Measurements from ENCODE around the gene PODN.

PODN gene

GRCh38 chr1:53076721-53077598 is 14.9 kb downstream of the PODN start:
- H3K27me3 Mint-ChIP-seq = no peaks in the 10 kb centered on the region
- H3K4me1 Mint-ChIP-seq = no peaks in the 10 kb centered on the region
- no peak for ATAC-seq
- H3K9me3 Mint-ChIP-seq = no peaks in the 10 kb centered on the region
- no peak for DNase-seq
- no peak overlapping the region for H3K27ac Mint-ChIP-seq
- no peak overlapping the region for H3K4me3 Mint-ChIP-seq

- no peaks in the 10 kb centered on the region for H3K4me1 Mint-ChIP-seq
- no peak overlapping the region for H3K4me3 Mint-ChIP-seq
Observed at GRCh38 chr1:53077599-53077965, 15.6 kb downstream of the PODN start.

GRCh38 chr1:53078333-53079101 is 16.5 kb downstream of the PODN start:
- H3K27ac Mint-ChIP-seq = no peak overlapping the region
- H3K27me3 Mint-ChIP-seq = no peaks in the 10 kb centered on the region
- H3K4me1 Mint-ChIP-seq = no peaks in the 10 kb centered on the region
- H3K9me3 Mint-ChIP-seq = no peaks in the 10 kb centered on the region
- DNase-seq (no peak), ATAC-seq (peak; percentile 19)
- no peak overlapping the region for H3K4me3 Mint-ChIP-seq

More at GRCh38 chr1:53077599-53077965, 15.6 kb downstream of the PODN start:
- ATAC-seq (no peak), DNase-seq (no peak)
- no peak overlapping the region for H3K27ac Mint-ChIP-seq
- no peaks in the 10 kb centered on the region for H3K9me3 Mint-ChIP-seq
- H3K27me3 Mint-ChIP-seq = no peaks in the 10 kb centered on the region

- no peak for DNase-seq
- Mint-ChIP-seq H3K4me3 (no peak overlapping the region), H3K27me3 (no peaks in the 10 kb centered on the region), H3K4me1 (no peaks in the 10 kb centered on the region), H3K9me3 (no peaks in the 10 kb centered on the region), H3K27ac (peak overlapping the region in 1 of 2 donors; percentile 76)
- no peak for ATAC-seq
Observed at GRCh38 chr1:53079251-53079650, 17.2 kb downstream of the PODN start.

GRCh38 chr1:53080041-53080440 is 18.0 kb downstream of the PODN start:
- Mint-ChIP-seq H3K9me3 (no peaks in the 10 kb centered on the region), H3K4me3 (no peak overlapping the region), H3K4me1 (no peaks in the 10 kb centered on the region), H3K27me3 (no peaks in the 10 kb centered on the region), H3K27ac (no peak overlapping the region)
- no peak for DNase-seq
- ATAC-seq = no peak

GRCh38 chr1:53080769-53081168 is 18.8 kb downstream of the PODN start:
- no peak overlapping the region for H3K27ac Mint-ChIP-seq
- DNase-seq (no peak), ATAC-seq (no peak)

GRCh38 chr1:53081384-53082066 is 19.5 kb downstream of the PODN start:
- ATAC-seq (no peak), DNase-seq (no peak)
- no peaks in the 10 kb centered on the region for H3K4me1 Mint-ChIP-seq
- H3K9me3 Mint-ChIP-seq = no peaks in the 10 kb centered on the region
- H3K27ac Mint-ChIP-seq = peak overlapping the region in 1 of 2 donors; percentile 85
- H3K27me3 Mint-ChIP-seq = no peaks in the 10 kb centered on the region
- H3K4me3 Mint-ChIP-seq = no peak overlapping the region

More at GRCh38 chr1:53080769-53081168, 18.8 kb downstream of the PODN start:
- Mint-ChIP-seq H3K9me3 (no peaks in the 10 kb centered on the region), H3K4me3 (no peak overlapping the region), H3K27me3 (no peaks in the 10 kb centered on the region), H3K4me1 (no peaks in the 10 kb centered on the region)

GRCh38 chr1:53082826-53083455 is 20.9 kb downstream of the PODN start:
- DNase-seq = no peak
- Mint-ChIP-seq H3K4me1 (no peaks in the 10 kb centered on the region), H3K27ac (peak overlapping the region in 1 of 2 donors; percentile 58), H3K27me3 (no peaks in the 10 kb centered on the region), H3K9me3 (no peaks in the 10 kb centered on the region), H3K4me3 (no peak overlapping the region)
- no peak for ATAC-seq

- DNase-seq = no peak
- no peak for ATAC-seq
- H3K27me3 Mint-ChIP-seq = no peaks in the 10 kb centered on the region
- H3K9me3 Mint-ChIP-seq = no peaks in the 10 kb centered on the region
- no peak overlapping the region for H3K4me3 Mint-ChIP-seq
- peak overlapping the region; percentile 12 to 42 for H3K27ac Mint-ChIP-seq
- no peaks in the 10 kb centered on the region for H3K4me1 Mint-ChIP-seq
Observed at GRCh38 chr1:53083636-53084588, 21.9 kb downstream of the PODN start.

- no peak for DNase-seq
- Mint-ChIP-seq H3K4me1 (no peaks in the 10 kb centered on the region), H3K27ac (peak overlapping the region in 1 of 2 donors; percentile 12), H3K4me3 (no peak overlapping the region), H3K27me3 (no peaks in the 10 kb centered on the region), H3K9me3 (no peaks in the 10 kb centered on the region)
- no peak for ATAC-seq
Observed at GRCh38 chr1:53084589-53084971, 22.6 kb downstream of the PODN start.

- H3K27ac Mint-ChIP-seq = no peak overlapping the region
- no peak for DNase-seq
- H3K4me3 Mint-ChIP-seq = no peak overlapping the region
- H3K27me3 Mint-ChIP-seq = no peaks in the 10 kb centered on the region
- no peaks in the 10 kb centered on the region for H3K4me1 Mint-ChIP-seq
- no peaks in the 10 kb centered on the region for H3K9me3 Mint-ChIP-seq
- ATAC-seq = no peak
Observed at GRCh38 chr1:53085405-53085804, 23.4 kb downstream of the PODN start.

- no peak overlapping the region for H3K27ac Mint-ChIP-seq
- no peak for ATAC-seq
- H3K4me1 Mint-ChIP-seq = no peaks in the 10 kb centered on the region
- no peak for DNase-seq
- no peaks in the 10 kb centered on the region for H3K27me3 Mint-ChIP-seq
- H3K4me3 Mint-ChIP-seq = no peak overlapping the region
- no peaks in the 10 kb centered on the region for H3K9me3 Mint-ChIP-seq
Observed at GRCh38 chr1:53086491-53087070, 24.6 kb downstream of the PODN start.

- ATAC-seq = no peak
- H3K4me3 Mint-ChIP-seq = no peak overlapping the region
- H3K27me3 Mint-ChIP-seq = no peaks in the 10 kb centered on the region
- no peak overlapping the region for H3K27ac Mint-ChIP-seq
- no peaks in the 10 kb centered on the region for H3K4me1 Mint-ChIP-seq
- H3K9me3 Mint-ChIP-seq = no peaks in the 10 kb centered on the region
- DNase-seq = no peak
Observed at GRCh38 chr1:53087332-53088285, 25.6 kb downstream of the PODN start.
